Measurements from ENCODE around the gene PHLDB1.

PHLDB1 gene

GRCh38 chr11:118622376-118623268, 15.2 kb downstream of the PHLDB1 start:
- DNase-seq, result no peak

- DNase-seq, result no peak
Observed at GRCh38 chr11:118623269-118623655, 15.8 kb downstream of the PHLDB1 start.

- no peak for DNase-seq
Observed at GRCh38 chr11:118625036-118625690, 17.7 kb downstream of the PHLDB1 start.

- no peak for DNase-seq
Observed at GRCh38 chr11:118625976-118626375, 18.6 kb downstream of the PHLDB1 start.

GRCh38 chr11:118627566-118627965, 20.2 kb downstream of the PHLDB1 start:
- DNase-seq, result no peak

GRCh38 chr11:118628031-118628430, 20.6 kb downstream of the PHLDB1 start:
- no peak for DNase-seq

- no peak for DNase-seq
Observed at GRCh38 chr11:118628432-118628831, 21.0 kb downstream of the PHLDB1 start.

- no peak for DNase-seq
Observed at GRCh38 chr11:118628861-118629549, 21.6 kb downstream of the PHLDB1 start.

GRCh38 chr11:118629761-118630661, 22.6 kb downstream of the PHLDB1 start:
- no peak for DNase-seq

- DNase-seq, result no peak
Observed at GRCh38 chr11:118631142-118631909, 23.9 kb downstream of the PHLDB1 start.

- DNase-seq, result no peak
Observed at GRCh38 chr11:118632577-118633318, 25.3 kb downstream of the PHLDB1 start.

GRCh38 chr11:118633319-118633690, 25.9 kb downstream of the PHLDB1 start:
- DNase-seq, result no peak

- no peak for DNase-seq
Observed at GRCh38 chr11:118633979-118634378, 26.6 kb downstream of the PHLDB1 start.

- DNase-seq, result no peak
Observed at GRCh38 chr11:118634431-118635236, 27.2 kb downstream of the PHLDB1 start.

GRCh38 chr11:118635237-118635591, 27.8 kb downstream of the PHLDB1 start:
- no peak for DNase-seq

GRCh38 chr11:118635642-118636041, 28.2 kb downstream of the PHLDB1 start:
- no peak for DNase-seq

GRCh38 chr11:118636569-118637290, 29.3 kb downstream of the PHLDB1 start:
- DNase-seq, result no peak

- no peak for DNase-seq
Observed at GRCh38 chr11:118638726-118639125, 31.3 kb downstream of the PHLDB1 start.

- DNase-seq, result no peak
Observed at GRCh38 chr11:118639899-118640298, 32.5 kb downstream of the PHLDB1 start.

Data from activated effector memory CD4-positive, alpha-beta T cell treated with Interleukin-2 at 50 U/mL for 16 hours (primary cell).